ENCODE data around the gene ATP6V1B1.

The ATP6V1B1 gene

DNA sequence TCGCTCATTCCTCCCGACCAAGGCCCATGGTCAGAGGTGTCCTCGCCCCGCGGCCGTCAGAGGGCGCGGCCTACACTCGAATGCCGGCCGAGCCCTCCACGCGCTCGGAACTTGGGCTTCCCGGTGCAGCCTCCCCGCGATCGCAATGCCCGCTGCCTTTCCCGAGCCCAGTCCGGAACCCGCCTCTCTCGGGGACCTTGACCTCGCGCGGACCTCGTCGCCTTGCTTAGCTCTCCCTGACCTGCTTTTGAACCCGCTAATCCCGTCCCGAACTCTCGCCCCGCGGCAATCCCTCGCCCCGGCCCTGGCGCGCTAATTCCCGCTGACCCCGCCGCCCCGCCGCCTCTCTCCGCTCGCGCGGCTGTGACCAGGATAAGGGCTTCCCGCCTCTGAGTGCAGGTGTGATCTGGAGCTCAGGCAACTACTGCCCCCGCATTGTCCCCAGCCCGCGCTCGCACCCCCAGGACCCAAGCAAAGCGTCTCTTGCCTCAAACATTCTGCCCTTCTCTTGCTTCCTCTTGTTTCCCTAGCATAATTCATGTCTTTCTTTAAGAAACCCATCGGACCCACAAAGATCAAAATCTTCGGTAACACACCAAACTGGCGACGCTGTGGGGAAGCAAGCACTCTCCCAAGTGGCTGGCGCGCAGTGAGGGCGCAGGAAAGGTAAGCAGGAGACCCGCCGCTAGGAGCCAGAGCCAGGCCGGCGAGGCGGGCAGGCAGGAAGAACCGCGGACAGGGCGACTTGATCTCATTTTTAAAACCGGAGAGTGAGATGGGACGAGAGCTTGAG is 46.6 kb upstream of the ATP6V1B1 start:
- no peak for TF ChIP-seq CTCF (IDR thresholded peaks at IDR 0.05)
- peak; percentile 58 for DNase-seq
- H3K27ac Mint-ChIP-seq, result no peak overlapping the region
- no peaks in the 10 kb centered on the region for H3K36me3 Mint-ChIP-seq (ENCODE audit: low read depth)
- peak overlapping the region; percentile 51 for H3K4me3 Mint-ChIP-seq
- H3K9me3 Mint-ChIP-seq, result no peaks in the 10 kb centered on the region
- H3K27me3 Mint-ChIP-seq (ENCODE audit: low read depth, poor library complexity), result peaks cover 100% of the 10 kb centered on the region
- peaks cover 26% of the 10 kb centered on the region for H3K4me1 Mint-ChIP-seq

DNA sequence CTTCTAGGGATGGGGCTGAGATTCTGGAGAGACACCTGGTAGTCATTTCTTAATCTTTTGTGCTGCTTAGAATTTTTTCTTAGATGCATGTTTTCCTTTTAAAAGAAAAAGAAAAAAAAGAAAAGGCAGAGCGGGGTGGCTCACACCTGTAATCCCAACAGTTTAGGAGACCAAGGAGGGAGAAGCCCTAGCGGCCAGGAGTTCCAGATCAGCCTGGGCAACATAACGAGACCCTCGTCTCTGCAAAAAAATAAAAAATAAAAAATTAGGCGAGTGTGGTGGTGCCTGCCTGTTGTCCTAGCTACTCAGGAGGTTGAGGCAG is 46.0 kb upstream of the ATP6V1B1 start:
- TF ChIP-seq CTCF (IDR thresholded peaks at IDR 0.05), result no peak
- peaks cover 100% of the 10 kb centered on the region for H3K27me3 Mint-ChIP-seq (ENCODE audit: low read depth, poor library complexity)
- DNase-seq, result no peak
- H3K4me3 Mint-ChIP-seq, result no peak overlapping the region
- no peaks in the 10 kb centered on the region for H3K36me3 Mint-ChIP-seq (ENCODE audit: low read depth)
- H3K9me3 Mint-ChIP-seq, result no peaks in the 10 kb centered on the region
- no peak overlapping the region for H3K27ac Mint-ChIP-seq
- peaks cover 26% of the 10 kb centered on the region for H3K4me1 Mint-ChIP-seq

DNA sequence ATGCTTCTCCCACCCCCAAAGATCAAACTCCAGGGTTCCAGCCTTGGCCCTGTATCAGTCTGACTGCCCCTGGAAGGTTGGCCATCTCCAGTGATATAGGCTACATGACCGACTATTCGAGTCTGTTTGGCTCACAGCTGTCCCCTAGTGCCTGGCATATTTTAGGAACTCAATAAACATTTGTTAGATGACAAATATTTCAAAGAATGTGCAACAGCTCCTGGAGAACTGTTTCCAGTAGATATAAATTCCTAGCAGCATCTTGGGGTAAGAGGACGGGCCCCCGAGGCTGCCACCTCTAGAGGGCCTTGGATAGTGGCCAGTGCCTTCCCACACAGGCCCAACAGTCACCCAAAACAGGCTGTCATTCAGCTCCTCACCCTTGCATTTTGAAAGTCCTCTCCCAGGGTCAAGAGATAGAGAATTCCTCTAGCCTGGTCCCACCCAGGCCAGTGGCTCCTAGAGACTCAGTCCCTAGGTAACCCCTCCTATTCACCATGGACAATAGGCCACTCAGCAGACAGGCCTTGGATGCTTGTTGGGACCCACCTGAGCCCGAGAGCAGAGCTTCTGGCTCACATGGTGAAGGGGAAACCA is 45.1 kb upstream of the ATP6V1B1 start:
- DNase-seq, result no peak
- no peak overlapping the region for H3K4me3 Mint-ChIP-seq
- no peaks in the 10 kb centered on the region for H3K9me3 Mint-ChIP-seq
- peaks cover 100% of the 10 kb centered on the region for H3K27me3 Mint-ChIP-seq (ENCODE audit: low read depth, poor library complexity)
- no peak overlapping the region for H3K27ac Mint-ChIP-seq
- TF ChIP-seq CTCF (IDR thresholded peaks at IDR 0.05), result no peak
- no peaks in the 10 kb centered on the region for H3K36me3 Mint-ChIP-seq (ENCODE audit: low read depth)
- H3K4me1 Mint-ChIP-seq, result peaks cover 26% of the 10 kb centered on the region

DNA sequence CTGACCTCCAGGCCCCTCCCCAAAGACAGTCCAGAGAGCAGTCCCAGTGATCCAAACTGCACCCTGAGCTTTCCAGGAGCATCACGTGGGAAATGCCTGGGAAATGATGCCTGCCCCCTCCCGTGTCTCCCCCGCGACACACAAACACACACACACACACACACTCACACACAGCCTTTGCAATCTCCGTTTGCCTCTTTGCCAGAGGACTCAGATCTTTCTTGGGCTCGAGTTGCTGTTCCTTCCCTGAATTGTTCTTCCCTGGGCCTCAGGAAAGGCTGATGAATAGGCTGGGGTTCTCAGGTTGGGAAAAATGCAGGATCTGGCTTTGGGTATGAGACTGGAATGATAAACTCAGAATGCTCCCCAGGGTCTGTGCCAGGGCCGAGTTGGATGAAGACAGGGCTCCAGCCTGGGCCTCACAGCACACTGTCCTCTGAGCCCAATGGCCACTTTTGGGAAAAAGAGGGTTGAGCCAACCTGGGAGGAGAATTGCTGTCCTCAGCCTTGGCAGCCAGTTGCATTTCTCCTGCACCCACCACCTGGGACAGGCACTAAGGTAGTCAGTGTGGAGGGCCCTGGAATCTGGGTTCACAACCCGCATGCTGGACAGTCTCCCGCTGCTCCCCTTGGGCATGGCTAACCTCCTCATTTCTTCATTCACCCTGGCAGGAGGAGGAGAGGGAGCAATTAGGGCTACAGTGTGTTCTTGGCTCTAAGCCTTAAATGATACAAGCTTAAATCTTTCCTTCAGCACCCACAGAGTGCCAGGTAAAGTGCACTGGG is 43.9 kb upstream of the ATP6V1B1 start:
- Mint-ChIP-seq H3K27me3 (ENCODE audit: low read depth, poor library complexity) (peaks cover 100% of the 10 kb centered on the region), H3K4me3 (no peak overlapping the region), H3K4me1 (peaks cover 37% of the 10 kb centered on the region), H3K27ac (no peak overlapping the region), H3K36me3 (ENCODE audit: low read depth) (no peaks in the 10 kb centered on the region), H3K9me3 (no peaks in the 10 kb centered on the region)
- no peak for DNase-seq
- no peak for TF ChIP-seq CTCF (IDR thresholded peaks at IDR 0.05)

DNA sequence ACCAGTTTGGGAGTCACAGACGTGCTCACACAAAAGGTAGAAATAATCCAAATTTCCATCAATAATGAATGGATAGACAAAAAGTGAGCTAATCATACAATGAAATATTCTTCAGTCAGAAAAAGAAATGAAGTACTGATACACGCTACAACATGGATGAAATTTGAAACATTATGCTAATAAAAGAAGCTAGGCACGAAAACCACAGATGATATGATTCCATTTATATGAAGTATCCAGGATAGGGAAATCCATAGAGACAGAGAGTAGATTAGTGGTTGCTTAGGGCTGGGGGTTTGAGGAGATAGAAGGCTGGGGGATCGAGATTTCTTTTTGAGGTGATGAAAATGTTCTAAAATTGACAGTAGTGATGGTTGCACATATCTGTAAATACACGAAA is 43.0 kb upstream of the ATP6V1B1 start:
- peaks cover 2% of the 10 kb centered on the region for H3K9me3 Mint-ChIP-seq
- H3K4me1 Mint-ChIP-seq, result peaks cover 28% of the 10 kb centered on the region
- H3K4me3 Mint-ChIP-seq, result no peak overlapping the region
- H3K27ac Mint-ChIP-seq, result no peak overlapping the region
- TF ChIP-seq CTCF (IDR thresholded peaks at IDR 0.05), result no peak
- peaks cover 100% of the 10 kb centered on the region for H3K27me3 Mint-ChIP-seq (ENCODE audit: low read depth, poor library complexity)
- no peaks in the 10 kb centered on the region for H3K36me3 Mint-ChIP-seq (ENCODE audit: low read depth)
- DNase-seq, result no peak

Data from nephron progenitor cell (in vitro differentiated cells).